A549 (cell line): ENCODE results near the gene NDEL1. TPM values are rescaled to one million over a fixed set of nuclear protein-coding genes. Genes with fewer than 3 reads are reported as not detected.

ENCODE experiments used
- ATAC-seq, 2 experiments: fragments of 200-7000 bp in 1 of 2; fragments of >200 bp in 1 of 2; cut with Nextera tagmentation in 1 of 2; cut with Tn5 transposase in 1 of 2; 3 replicates each; pipeline versions ENCODE4 v1.8.0 to v1.9.1; 2018 to 2020; ENCODE audit warnings: mild to moderate bottlenecking in 1 of 2, moderate library complexity in 1 of 2
- CTCF ChIA-PET: fragments of 300-600 bp; sonication (Branson Sonifier 250); formaldehyde crosslinking; extraction: SDS; loops from one replicate; lab custom pipeline; 2021; ENCODE audit warnings: antibody characterized with exemption, inconsistent platforms; lab: Yijun Ruan, JAX
- POLR2A ChIA-PET: fragments of 350-600 bp; formaldehyde crosslinking; extraction: SDS; loops from one replicate; lab custom pipeline; 2021; ENCODE audit warnings: antibody characterized with exemption, inconsistent platforms; lab: Yijun Ruan, JAX
- DNase-seq, 2 experiments: peaks; one replicate each; pipeline versions ENCODE4 v3.0.0 to v3.0.0-alpha.2; 2011 to 2016; ENCODE audit warnings: low read depth in 1 of 2, low spot score in 1 of 2
- FAIRE-seq: peaks from 2 replicates; lab custom pipeline; 2011; peaks lifted over from hg19 to GRCh38; lab: Jason Lieb, UNC
- H3K27ac ChIP-seq, 2 experiments: fragments of >200 bp; sonication (Bioruptor Twin); formaldehyde crosslinking; 3 replicates each; pipeline ENCODE4 v1.5.1; 2016 to 2017
- H3K4me1 ChIP-seq: fragments of >200 bp; sonication (Bioruptor Twin); formaldehyde crosslinking; 3 replicates; pipeline ENCODE4 v1.6.1; 2016
- H3K4me2 ChIP-seq: fragments of >200 bp; sonication (Bioruptor Twin); formaldehyde crosslinking; 3 replicates; pipeline ENCODE4 v1.6.1; 2016
- H3K4me3 ChIP-seq: fragments of >200 bp; sonication (Bioruptor Twin); formaldehyde crosslinking; 3 replicates; pipeline ENCODE4 v1.5.1; 2016
- H3K9me3 ChIP-seq: fragments of >200 bp; sonication (Bioruptor Twin); formaldehyde crosslinking; 3 replicates; pipeline ENCODE4 v1.6.1; 2016
- ATOH8 ChIP-seq: fragments of 250-450 bp; sonication (Bioruptor Pico); IDR thresholded peaks from 2 replicates; pipeline ENCODE4 v1.5.0; 2020; ENCODE audit warnings: low read depth, mild to moderate bottlenecking, moderate library complexity
- BCL3 ChIP-seq: fragments of >200 bp; sonication (Bioruptor Twin); formaldehyde crosslinking; IDR thresholded peaks from 3 replicates; pipeline ENCODE4 v1.6.1; 2016
- BHLHE40 ChIP-seq: IDR thresholded peaks from 2 replicates; pipeline ENCODE4 v1.6.1; 2012; ENCODE audit warnings: low read depth, low read length, inconsistent platforms
- CBX2 ChIP-seq: fragments of 200-600 bp; sonication (generic); IDR thresholded peaks from 2 replicates; pipeline ENCODE4 v1.6.1; 2016; ENCODE audit warnings: low read depth, mild to moderate bottlenecking, borderline replicate concordance
- CBX8 ChIP-seq: fragments of 200-600 bp; sonication (generic); IDR thresholded peaks from 2 replicates; pipeline ENCODE4 v1.6.1; 2016
- ESRRA ChIP-seq: fragments of 150-350 bp; IDR thresholded peaks from 2 replicates; pipeline ENCODE4 v1.6.1; 2014; ENCODE audit warnings: mild to moderate bottlenecking, low read length, borderline replicate concordance
- FOSB ChIP-seq: fragments of 250-450 bp; sonication (Bioruptor Pico); IDR thresholded peaks from 2 replicates; pipeline ENCODE4 v1.5.0; 2020; ENCODE audit warnings: mild to moderate bottlenecking, moderate library complexity
- GATA3 ChIP-seq: IDR thresholded peaks from 2 replicates; pipeline ENCODE4 v1.6.1; 2012; ENCODE audit warnings: borderline replicate concordance
- HOXA7 ChIP-seq: fragments of 250-450 bp; sonication (Bioruptor Pico); IDR thresholded peaks from 2 replicates; pipeline ENCODE4 v1.5.0; 2020; ENCODE audit warnings: mild to moderate bottlenecking, moderate library complexity
- HOXB13 ChIP-seq: fragments of 250-450 bp; sonication (Bioruptor Pico); IDR thresholded peaks from 2 replicates; pipeline ENCODE4 v1.5.0; 2020; ENCODE audit warnings: low read depth, mild to moderate bottlenecking, moderate library complexity
- JUN ChIP-seq, 2 experiments: fragments of >200 bp; sonication (Bioruptor Twin); formaldehyde crosslinking; IDR thresholded peaks; 2 replicates in 1 of 2; 3 replicates in 1 of 2; pipeline ENCODE4 v1.6.1; 2016 to 2017
- MAZ ChIP-seq: fragments of 150-350 bp; IDR thresholded peaks from 2 replicates; pipeline ENCODE4 v1.6.1; 2014; ENCODE audit warnings: antibody characterized with exemption, low read depth, low read length, borderline replicate concordance
- MYC ChIP-seq: IDR thresholded peaks from 2 replicates; pipeline ENCODE4 v1.6.1; 2012; ENCODE audit warnings: mild to moderate bottlenecking, inconsistent platforms, low read length, improper control_type of control experiment, borderline replicate concordance
- NR3C1 ChIP-seq: fragments of >200 bp; sonication (Bioruptor Twin); formaldehyde crosslinking; IDR thresholded peaks from 3 replicates; pipeline ENCODE4 v1.6.1; 2017
- POLR2A ChIP-seq: IDR thresholded peaks from 2 replicates; pipeline ENCODE4 v1.6.1; 2012; ENCODE audit warnings: mild to moderate bottlenecking, low read length
- POLR2AphosphoS2 ChIP-seq: conservative IDR thresholded peaks from 2 replicates; pipeline ENCODE4 v1.6.1; 2012; ENCODE audit warnings: low read length, improper control_type of control experiment, inconsistent platforms
- RAD21 ChIP-seq, 2 experiments: fragments of >200 bp in 1 of 2; sonication (Bioruptor Twin) in 1 of 2; formaldehyde crosslinking in 1 of 2; IDR thresholded peaks in 1 of 2; conservative IDR thresholded peaks in 1 of 2; 2 replicates in 1 of 2; 3 replicates in 1 of 2; pipeline ENCODE4 v1.6.1; 2012 to 2018; ENCODE audit warnings: inconsistent platforms in 1 of 2
- RARB ChIP-seq: fragments of 250-450 bp; sonication (Bioruptor Pico); IDR thresholded peaks from 2 replicates; pipeline ENCODE4 v1.8.0; 2021; ENCODE audit warnings: mild to moderate bottlenecking, moderate library complexity
- TP53 ChIP-seq: fragments of 250-450 bp; sonication (Bioruptor Pico); IDR thresholded peaks from 2 replicates; pipeline ENCODE4 v1.5.0; 2021; ENCODE audit warnings: mild to moderate bottlenecking, moderate library complexity
- ZC3H11A ChIP-seq: fragments of 450-650 bp; IDR thresholded peaks from 2 replicates; pipeline ENCODE4 v1.6.1; 2014; ENCODE audit warnings: antibody characterized with exemption, mild to moderate bottlenecking
- ZNF302 ChIP-seq: fragments of 250-450 bp; sonication (Bioruptor Pico); IDR thresholded peaks from 2 replicates; pipeline ENCODE4 v1.9.0; 2021; ENCODE audit warnings: inconsistent platforms, mild to moderate bottlenecking, moderate library complexity
- WGBS: methylation state at CpG from one replicate; pipeline ENCODE4 v1.1.6; 2017; ENCODE audit errors: missing lambda C conversion rate; 5-methylcytosine and 5-hydroxymethylcytosine counted together
- polyA plus RNA-seq, 4 experiments: library from polyadenylated mRNA; depleted of rRNA in 3 of 4; stranded (reverse); fragments of >200 nt; fragmentation: RNase III in 1 of 4; extraction: RNeasy Plus Mini Kit Qiagen cat#74134 plus additional on column Dnase treatment in 1 of 4; gene quantifications; 2 replicates in 3 of 4; 3 replicates in 1 of 4; pipeline ENCODE4 v1.2.3, GENCODE V29; 2011 to 2017

The NDEL1 gene
- polyA plus RNA-seq, 2 of the 4 experiments (the other 2 are of a cell fraction), result 53.3 to 91.0 TPM

GRCh38 chr17:8391711-8392110, 44.0 kb upstream of the NDEL1 start:
- no peak for FAIRE-seq
- H3K27ac ChIP-seq, result no peak overlapping the region

GRCh38 chr17:8392274-8392673, 43.4 kb upstream of the NDEL1 start:
- POLR2A ChIA-PET, result interaction anchor here (1.3 kb wide), 1 partner anchor 9 kb away, joined by 5 read pairs; no protein-coding TSS in a partner anchor
- Histone ChIP-seq H3K27ac (no peak overlapping the region), H3K9me3 (no peaks in the 10 kb centered on the region), H3K4me3 (no peak overlapping the region), H3K4me2 (no peak overlapping the region), H3K4me1 (peaks cover 6% of the 10 kb centered on the region; the same call in 1 of the 3 replicates)
- no peak for DNase-seq
- CTCF ChIA-PET, result interaction anchor here (1.1 to 9.3 kb wide), 5 partner anchors 9 to 354 kb away, joined by 3 to 71 read pairs (median 7); partner anchors contain the start of gene RPL26
- FAIRE-seq, result no peak
- TF ChIP-seq ZC3H11A (no peak), ZNF302 (CRISPR knock-in tag) (no peak), RAD21 (conservative IDR thresholded peaks at IDR 0.05 in 1 of 2, IDR thresholded peaks at IDR 0.05 in 1 of 2) (no peak), BHLHE40 (no peak), HOXB13 (CRISPR knock-in tag) (no peak), ESRRA (no peak), FOSB (CRISPR knock-in tag) (no peak), BCL3 (no peak), NR3C1 (no peak), ATOH8 (no peak), CBX8 (no peak), POLR2AphosphoS2 (no peak), TP53 (CRISPR knock-in tag) (no peak), RARB (CRISPR knock-in tag) (no peak)
- WGBS, result 86% methylated on average over 17 of the region's 18 CpGs
- ATAC-seq, result peak in 1 of 2 experiments; percentile 16; a peak in 3 of 6 replicates

More at GRCh38 chr17:8391711-8392110, 44.0 kb upstream of the NDEL1 start:
- H3K4me1 ChIP-seq, result peaks cover 6% of the 10 kb centered on the region; the same call in 1 of the 3 replicates
- DNase-seq (no peak), ATAC-seq (peak; percentile 16 to 19; a peak in 3 of 6 replicates)
- H3K9me3 ChIP-seq, result no peaks in the 10 kb centered on the region
- no peak overlapping the region for H3K4me2 ChIP-seq
- CTCF ChIA-PET, result interaction anchor here (0.7 to 9.3 kb wide), 8 partner anchors 9 to 394 kb away, joined by 3 to 71 read pairs (median 4); partner anchors contain the start of gene RPL26
- WGBS, result 45% methylated on average over 9 of the region's 9 CpGs
- POLR2A ChIA-PET, result interaction anchor here (1.3 kb wide), 1 partner anchor 8 kb away, joined by 5 read pairs; no protein-coding TSS in a partner anchor
- TF ChIP-seq HOXA7 (CRISPR knock-in tag) (no peak), BHLHE40 (no peak), MYC (no peak), MAZ (no peak), POLR2A (no peak), CBX2 (no peak), NR3C1 (no peak), GATA3 (no peak), ATOH8 (no peak), JUN (IDR thresholded peaks at IDR 0.05) (no peak)
- H3K4me3 ChIP-seq, result no peak overlapping the region
